Osteoblast (primary cell): ENCODE results near the gene VLDLR. TPM values are rescaled to one million over a fixed set of nuclear protein-coding genes. Genes with fewer than 3 reads are reported as not detected.

ENCODE experiments used
- DNase-seq: peaks from one replicate; pipeline ENCODE4 v3.0.0; 2011; ENCODE audit warnings: low spot score, mixed read lengths; ENCODE audit not compliant: insufficient read length; ENCODE audit errors: missing footprints
- H2AFZ ChIP-seq: 2 replicates; pipeline ENCODE4 v1.6.0; 2011; ENCODE audit warnings: mild to moderate bottlenecking, low read length
- H3K27ac ChIP-seq: 2 replicates; pipeline ENCODE4 v1.5.1; 2011; ENCODE audit warnings: mild to moderate bottlenecking, low read depth, low read length, moderate library complexity
- H3K27me3 ChIP-seq: 2 replicates; pipeline ENCODE4 v1.6.0; 2012; ENCODE audit warnings: mild to moderate bottlenecking, control low read depth, inconsistent platforms, low read length, moderate library complexity; ENCODE audit not compliant: insufficient read depth
- H3K36me3 ChIP-seq: 2 replicates; pipeline ENCODE4 v1.5.1; 2011; ENCODE audit warnings: mild to moderate bottlenecking, low read length, control low read depth, moderate library complexity; ENCODE audit not compliant: insufficient read depth
- H3K4me1 ChIP-seq: 2 replicates; pipeline ENCODE4 v1.5.1; 2011; ENCODE audit warnings: mild to moderate bottlenecking, low read length, control low read depth, moderate library complexity; ENCODE audit not compliant: insufficient read depth
- H3K4me2 ChIP-seq: 2 replicates; pipeline ENCODE4 v1.6.0; 2011; ENCODE audit warnings: mild to moderate bottlenecking, low read length; ENCODE audit not compliant: insufficient read depth
- H3K4me3 ChIP-seq: fragments of 200-600 bp; sonication (generic); 3 replicates; pipeline ENCODE4 v1.5.1; 2012; ENCODE audit warnings: mild to moderate bottlenecking, low read length, inconsistent platforms; ENCODE audit not compliant: insufficient read depth
- H3K79me2 ChIP-seq: 2 replicates; pipeline ENCODE4 v1.6.0; 2012; ENCODE audit warnings: mild to moderate bottlenecking, low read length, control low read depth, inconsistent platforms; ENCODE audit not compliant: insufficient read depth
- H3K9me3 ChIP-seq: 2 replicates; pipeline ENCODE4 v1.5.1; 2011; ENCODE audit warnings: low read depth, low read length, control low read depth
- H4K20me1 ChIP-seq: 2 replicates; pipeline ENCODE4 v1.6.0; 2012; ENCODE audit warnings: mild to moderate bottlenecking, low read length, control low read depth; ENCODE audit not compliant: insufficient read depth
- total RNA-seq: library from RNA; depleted of rRNA; stranded (reverse); fragments of >200 nt; gene quantifications from 2 replicates; pipeline ENCODE4 v1.2.3, GENCODE V29; 2012
- TF ChIP-seq, protein P1 (sequence below): IDR thresholded peaks from 2 replicates; pipeline ENCODE4 v1.5.1; 2011; ENCODE audit warnings: mild to moderate bottlenecking, low read depth, low read length, moderate library complexity; ENCODE audit errors: extremely low read depth

Gene VLDLR
- total RNA-seq: 5.3 and 10.1 TPM in 2 replicates

DNA sequence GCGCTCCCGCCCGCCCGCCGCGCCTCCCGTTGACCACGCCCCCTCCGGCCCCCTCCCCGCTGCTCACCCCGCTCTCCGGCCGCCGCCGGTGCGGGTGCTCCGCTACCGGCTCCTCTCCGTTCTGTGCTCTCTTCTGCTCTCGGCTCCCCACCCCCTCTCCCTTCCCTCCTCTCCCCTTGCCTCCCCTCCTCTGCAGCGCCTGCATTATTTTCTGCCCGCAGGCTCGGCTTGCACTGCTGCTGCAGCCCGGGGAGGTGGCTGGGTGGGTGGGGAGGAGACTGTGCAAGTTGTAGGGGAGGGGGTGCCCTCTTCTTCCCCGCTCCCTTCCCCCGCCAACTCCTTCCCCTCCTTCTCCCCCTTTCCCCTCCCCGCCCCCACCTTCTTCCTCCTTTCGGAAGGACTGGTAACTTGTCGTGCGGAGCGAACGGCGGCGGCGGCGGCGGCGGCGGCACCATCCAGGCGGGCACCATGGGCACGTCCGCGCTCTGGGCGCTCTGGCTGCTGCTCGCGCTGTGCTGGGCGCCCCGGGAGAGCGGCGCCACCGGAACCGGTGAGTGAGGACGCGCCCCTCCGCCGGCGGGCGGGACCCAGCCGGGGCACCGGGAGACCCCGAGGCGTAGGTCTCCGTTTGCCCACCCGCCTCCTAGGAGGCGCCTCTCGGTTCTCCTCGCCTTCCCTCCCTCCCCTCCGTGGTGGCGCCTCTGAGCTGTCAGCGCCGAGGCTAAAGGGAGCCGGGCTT, at the start of gene VLDLR:
TSS of gene VLDLR (plus strand) at position 66 of the 739 bp plus-strand sequence. CDS start at position 469, 403 bp downstream.
- no peaks in the 10 kb centered on the region for H3K79me2 ChIP-seq
- peak; percentile 81 for DNase-seq
- peak within 1 kb of the TSS; percentile 83 for H3K4me2 ChIP-seq
- peak within 1 kb of the TSS; percentile 71 for H3K4me3 ChIP-seq
- H2AFZ ChIP-seq: peak within 1 kb of the TSS; percentile 92
- H3K27me3 ChIP-seq: peaks cover 31% of the 10 kb centered on the region
- no peaks in the 10 kb centered on the region for H4K20me1 ChIP-seq
- peaks cover 12% of the 10 kb centered on the region for H3K4me1 ChIP-seq
- TF ChIP-seq, protein P1, sequence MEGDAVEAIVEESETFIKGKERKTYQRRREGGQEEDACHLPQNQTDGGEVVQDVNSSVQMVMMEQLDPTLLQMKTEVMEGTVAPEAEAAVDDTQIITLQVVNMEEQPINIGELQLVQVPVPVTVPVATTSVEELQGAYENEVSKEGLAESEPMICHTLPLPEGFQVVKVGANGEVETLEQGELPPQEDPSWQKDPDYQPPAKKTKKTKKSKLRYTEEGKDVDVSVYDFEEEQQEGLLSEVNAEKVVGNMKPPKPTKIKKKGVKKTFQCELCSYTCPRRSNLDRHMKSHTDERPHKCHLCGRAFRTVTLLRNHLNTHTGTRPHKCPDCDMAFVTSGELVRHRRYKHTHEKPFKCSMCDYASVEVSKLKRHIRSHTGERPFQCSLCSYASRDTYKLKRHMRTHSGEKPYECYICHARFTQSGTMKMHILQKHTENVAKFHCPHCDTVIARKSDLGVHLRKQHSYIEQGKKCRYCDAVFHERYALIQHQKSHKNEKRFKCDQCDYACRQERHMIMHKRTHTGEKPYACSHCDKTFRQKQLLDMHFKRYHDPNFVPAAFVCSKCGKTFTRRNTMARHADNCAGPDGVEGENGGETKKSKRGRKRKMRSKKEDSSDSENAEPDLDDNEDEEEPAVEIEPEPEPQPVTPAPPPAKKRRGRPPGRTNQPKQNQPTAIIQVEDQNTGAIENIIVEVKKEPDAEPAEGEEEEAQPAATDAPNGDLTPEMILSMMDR: no peak
- no peak within 1 kb of the TSS for H3K27ac ChIP-seq
- no peaks in the 10 kb centered on the region for H3K9me3 ChIP-seq
- no peaks in the 10 kb centered on the region for H3K36me3 ChIP-seq

DNA sequence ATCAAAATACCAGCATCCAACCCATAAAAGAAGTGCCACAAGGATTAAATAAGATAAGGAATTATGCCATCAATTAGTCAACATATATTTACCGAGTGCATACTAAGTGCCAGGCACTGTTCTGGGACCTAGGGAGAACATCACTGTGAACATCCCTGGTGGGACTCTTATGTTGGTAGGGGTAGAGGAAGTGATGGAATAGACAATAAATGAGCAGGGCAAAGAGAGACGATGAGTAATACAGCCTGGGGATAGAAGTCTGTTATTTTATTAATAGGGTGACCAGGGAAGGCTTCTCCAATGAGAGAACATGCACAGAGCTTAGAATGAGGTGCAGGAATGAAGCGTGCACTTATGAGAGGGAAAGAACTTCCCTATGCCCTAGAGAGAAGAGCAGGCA, 47.4 kb upstream of the VLDLR start:
- Histone ChIP-seq H3K4me1 (peaks cover 11% of the 10 kb centered on the region), H3K36me3 (no peaks in the 10 kb centered on the region), H3K9me3 (no peaks in the 10 kb centered on the region), H3K79me2 (no peaks in the 10 kb centered on the region), H3K4me3 (no peak overlapping the region), H2AFZ (no peak overlapping the region), H3K4me2 (no peak overlapping the region), H3K27me3 (peaks cover 3% of the 10 kb centered on the region), H4K20me1 (no peaks in the 10 kb centered on the region), H3K27ac (no peak overlapping the region)
- TF ChIP-seq, protein P1: no peak
- no peak for DNase-seq

DNA sequence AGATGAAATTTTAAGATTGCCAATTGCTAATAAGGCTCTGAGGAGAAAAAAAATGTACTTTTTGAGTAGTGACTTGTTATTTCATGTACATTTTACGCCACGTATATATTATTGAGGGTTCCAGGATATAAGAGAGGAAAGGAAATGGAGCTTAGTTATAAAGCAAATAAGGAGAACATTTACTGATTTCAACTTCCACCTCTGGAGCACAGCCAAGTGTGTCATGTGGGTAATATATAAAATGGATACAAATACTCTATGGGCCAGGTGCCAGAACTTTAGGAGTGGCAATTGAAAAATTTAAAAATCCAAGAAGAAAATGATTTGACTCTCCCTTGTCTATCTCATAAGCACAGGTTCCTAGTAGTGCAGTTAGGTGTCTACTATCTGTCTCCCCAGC, 45.0 kb upstream of the VLDLR start:
- no peak overlapping the region for H2AFZ ChIP-seq
- H3K4me3 ChIP-seq: no peak overlapping the region
- H3K36me3 ChIP-seq: no peaks in the 10 kb centered on the region
- no peak for DNase-seq
- H3K9me3 ChIP-seq: no peaks in the 10 kb centered on the region
- H3K4me2 ChIP-seq: no peak overlapping the region
- H4K20me1 ChIP-seq: no peaks in the 10 kb centered on the region
- H3K4me1 ChIP-seq: no peaks in the 10 kb centered on the region
- H3K27me3 ChIP-seq: peaks cover 3% of the 10 kb centered on the region
- no peak overlapping the region for H3K27ac ChIP-seq
- no peaks in the 10 kb centered on the region for H3K79me2 ChIP-seq
- TF ChIP-seq, protein P1: no peak

DNA sequence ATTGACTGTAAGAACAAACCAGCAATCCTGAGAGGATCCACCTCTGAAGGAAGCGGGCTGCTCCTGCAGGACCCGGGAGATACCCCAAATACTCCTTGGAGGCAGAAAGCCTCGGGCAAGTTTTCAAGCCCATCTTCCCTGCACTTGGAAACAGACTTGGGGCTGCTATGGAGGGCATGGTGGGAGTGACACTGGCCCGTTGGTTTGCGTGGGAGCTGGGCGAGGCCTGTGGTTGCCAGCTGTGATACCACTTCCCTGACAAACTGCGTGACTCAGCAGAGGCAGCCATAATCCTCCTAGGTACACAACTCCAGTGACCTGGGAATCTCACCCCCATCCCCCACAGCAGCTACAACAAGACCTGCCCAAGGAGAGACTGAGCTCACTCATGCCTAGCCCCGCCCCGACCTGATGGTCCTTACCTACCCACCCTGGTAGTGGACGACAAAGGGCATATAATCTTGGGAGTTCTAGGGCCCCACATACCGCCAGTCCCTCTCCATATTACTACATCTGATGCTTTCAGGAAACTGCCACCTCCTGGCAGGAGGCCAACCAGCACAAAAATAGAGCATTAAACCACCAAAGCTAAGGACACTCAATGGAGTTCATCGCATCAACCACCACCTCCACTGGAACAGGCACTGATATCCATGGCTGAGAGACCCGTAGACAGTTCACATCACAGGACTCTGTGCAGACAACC, 38.1 kb upstream of the VLDLR start:
- no peaks in the 10 kb centered on the region for H3K79me2 ChIP-seq
- H3K4me2 ChIP-seq: no peak overlapping the region
- TF ChIP-seq, protein P1: no peak
- no peak for DNase-seq
- no peaks in the 10 kb centered on the region for H4K20me1 ChIP-seq
- no peaks in the 10 kb centered on the region for H3K36me3 ChIP-seq
- no peaks in the 10 kb centered on the region for H3K9me3 ChIP-seq
- H3K27me3 ChIP-seq: no peaks in the 10 kb centered on the region
- H2AFZ ChIP-seq: no peak overlapping the region
- H3K27ac ChIP-seq: no peak overlapping the region
- H3K4me3 ChIP-seq: no peak overlapping the region
- H3K4me1 ChIP-seq: no peaks in the 10 kb centered on the region
